ENCODE data around the gene TMEM179.

- TF ChIP-seq CTCF (IDR thresholded peaks at IDR 0.05; ENCODE audit: poor library complexity, severe bottlenecking) (no peak), POLR2AphosphoS5 (IDR thresholded peaks at IDR 0.05) (no peak), MXI1 (conservative IDR thresholded peaks at IDR 0.05; ENCODE audit: poor library complexity, severe bottlenecking) (no peak), EZH2 (IDR thresholded peaks at IDR 0.05; ENCODE audit: borderline replicate concordance, insufficient read depth, low read length, poor library complexity, severe bottlenecking) (no peak), REST (IDR thresholded peaks at IDR 0.05; ENCODE audit: borderline replicate concordance) (no peak), RAD21 (conservative IDR thresholded peaks at IDR 0.05) (no peak), EP300 (conservative IDR thresholded peaks at IDR 0.05; ENCODE audit: poor library complexity, severe bottlenecking) (no peak)
These were observed 30.5 kb upstream of the TMEM179 start for GRCh38 chr14:104634886-104635570.

Measured in neural cell (in vitro differentiated cells).